Right lobe of liver (tissue), 4 donors: ENCODE measurements around the gene GRAMD2B.

Experiments
- CTCF ChIP-seq, 4 donors: fragments of 200-600 bp in 3 of 4; fragments of 450-650 bp in 1 of 4; IDR thresholded peaks; one replicate each; pipeline versions ENCODE4 v1.5.1 to v1.8.0; 2016 to 2022; ENCODE audit warnings: antibody characterized with exemption in 4 of 4, mild to moderate bottlenecking in 2 of 4
- POLR2A ChIP-seq: fragments of 450-650 bp; IDR thresholded peaks from one replicate; pipeline ENCODE4 v1.6.1; 2017; ENCODE audit warnings: antibody characterized with exemption, mild to moderate bottlenecking
- donor health status: DM: no; HTN: no; CAD: no.
- donor health status: DM: no; HTN: no; CAD: no.
- donor health status: DM: no; HTN: yes; CAD: no.

- TF ChIP-seq POLR2A (no peak), CTCF (IDR thresholded peaks at IDR 0.05) (no peak)
These were observed 15.7 kb downstream of the GRAMD2B start for GRCh38 chr5:126438868-126439267.
